H54 (cell line): Measurements from ENCODE around the gene RIC1.
"Not testable (repeated sequence)": the region's sequence is repeated elsewhere in the genome, so short reads cannot be mapped to it uniquely, and the experiment has no call there.

Experiments
- DNase-seq: peaks from one replicate; pipeline ENCODE4 v3.0.0; 2011; ENCODE audit warnings: low spot score, mixed read lengths; ENCODE audit not compliant: insufficient read length
- FAIRE-seq: peaks from 3 replicates; lab custom pipeline; 2011; peaks lifted over from hg19 to GRCh38; lab: Jason Lieb, UNC
- POLR2A ChIP-seq: IDR thresholded peaks from 2 replicates; pipeline ENCODE4 v1.6.1; 2011; ENCODE audit warnings: low read depth, mild to moderate bottlenecking, low read length

RIC1 gene

GRCh38 chr9:5631026-5631425 is 2.1 kb downstream of the RIC1 start:
- no peak for TF ChIP-seq POLR2A
- FAIRE-seq (peak; percentile 55), DNase-seq (no peak)

- FAIRE-seq (no peak), DNase-seq (no peak)
These were observed 3.6 kb downstream of the RIC1 start for GRCh38 chr9:5632540-5632939.

GRCh38 chr9:5633243-5633642 is 4.3 kb downstream of the RIC1 start:
- no peak for DNase-seq
- no peak for TF ChIP-seq POLR2A
- peak; percentile 95 for FAIRE-seq

More at GRCh38 chr9:5632540-5632939, 3.6 kb downstream of the RIC1 start:
- TF ChIP-seq POLR2A = no peak

GRCh38 chr9:5635390-5635789 is 6.5 kb downstream of the RIC1 start:
- FAIRE-seq = peak; percentile 41
- no peak for TF ChIP-seq POLR2A
- no peak for DNase-seq

DNA sequence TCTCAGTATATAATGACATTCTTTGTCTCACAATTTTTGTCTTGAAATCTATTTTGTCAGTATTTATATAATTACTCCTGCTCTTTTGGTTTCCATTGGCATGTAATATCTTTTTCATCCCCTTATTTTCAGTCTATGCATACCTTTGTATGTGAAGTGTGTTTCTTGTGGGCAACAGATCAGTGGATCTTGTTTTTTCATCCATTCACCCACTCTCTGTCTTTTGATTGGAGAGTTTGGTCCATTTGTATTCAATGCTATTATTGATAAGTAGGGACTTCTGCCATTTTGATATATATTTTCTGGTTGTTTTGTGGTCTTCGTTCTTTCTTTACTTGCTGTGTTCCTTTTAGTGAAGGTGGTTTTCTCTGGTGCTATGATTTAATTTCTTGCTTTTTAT is 10.9 kb downstream of the RIC1 start:
- no peak for TF ChIP-seq POLR2A
- DNase-seq (no peak), FAIRE-seq (no peak)

GRCh38 chr9:5642170-5642569 is 13.3 kb downstream of the RIC1 start:
- no peak for DNase-seq
- FAIRE-seq = no peak
- TF ChIP-seq POLR2A = no peak

DNA sequence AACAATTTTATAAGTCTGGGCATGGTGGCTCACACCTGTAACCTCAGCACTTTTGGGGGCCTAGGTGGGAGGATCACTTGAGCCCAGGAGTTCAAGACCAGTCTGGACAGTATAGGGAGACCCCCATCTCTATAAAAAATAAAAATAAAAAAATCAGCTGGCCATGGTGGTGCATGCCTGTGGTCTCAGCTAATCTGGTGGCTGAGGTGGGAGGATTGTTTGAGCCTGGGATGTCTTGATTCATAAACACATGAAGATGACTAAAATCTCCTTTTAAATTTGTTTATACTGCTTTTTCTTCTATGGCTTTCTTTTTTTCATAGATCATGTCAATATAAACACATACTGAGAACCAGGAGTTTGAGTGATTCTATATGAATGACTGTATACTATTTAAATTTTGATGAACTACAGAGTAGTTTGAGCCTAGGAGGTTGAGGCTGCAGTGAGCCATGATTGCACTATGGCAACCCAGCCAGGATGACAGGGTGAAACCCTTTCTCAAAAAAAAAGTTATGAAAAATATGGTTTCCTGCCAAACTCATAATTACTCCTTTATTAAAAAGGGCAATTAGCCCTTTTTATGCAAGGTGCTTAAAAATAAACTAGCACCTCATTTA is 14.2 kb downstream of the RIC1 start:
- FAIRE-seq (no peak), DNase-seq (no peak)
- no peak for TF ChIP-seq POLR2A

DNA sequence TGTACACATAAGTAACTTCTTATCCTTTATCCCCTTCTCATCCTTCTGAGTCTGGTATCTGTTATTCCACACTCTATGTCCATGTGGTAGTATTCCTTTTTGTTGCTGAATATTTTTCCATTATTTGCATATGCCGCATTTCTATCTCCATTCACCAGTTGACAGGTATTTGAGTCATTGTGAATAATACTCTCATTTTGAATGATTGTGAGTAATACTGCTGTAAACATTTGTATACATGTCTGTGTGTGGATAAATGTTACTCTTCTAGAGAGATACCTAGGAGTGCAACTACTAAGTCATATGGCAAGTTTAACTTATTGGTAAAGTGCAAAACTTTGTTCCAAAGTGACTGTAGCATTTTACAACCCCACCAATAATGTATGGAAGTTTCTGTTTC is 15.6 kb downstream of the RIC1 start:
- TF ChIP-seq POLR2A = no peak
- DNase-seq (no peak), FAIRE-seq (peak; percentile 84)

- no peak for DNase-seq
- TF ChIP-seq POLR2A = no peak
- no peak for FAIRE-seq
These were observed 17.2 kb downstream of the RIC1 start for GRCh38 chr9:5646116-5646515.

- FAIRE-seq (no peak), DNase-seq (no peak)
- TF ChIP-seq POLR2A = no peak
These were observed 21.6 kb downstream of the RIC1 start for GRCh38 chr9:5650356-5651105.

DNA sequence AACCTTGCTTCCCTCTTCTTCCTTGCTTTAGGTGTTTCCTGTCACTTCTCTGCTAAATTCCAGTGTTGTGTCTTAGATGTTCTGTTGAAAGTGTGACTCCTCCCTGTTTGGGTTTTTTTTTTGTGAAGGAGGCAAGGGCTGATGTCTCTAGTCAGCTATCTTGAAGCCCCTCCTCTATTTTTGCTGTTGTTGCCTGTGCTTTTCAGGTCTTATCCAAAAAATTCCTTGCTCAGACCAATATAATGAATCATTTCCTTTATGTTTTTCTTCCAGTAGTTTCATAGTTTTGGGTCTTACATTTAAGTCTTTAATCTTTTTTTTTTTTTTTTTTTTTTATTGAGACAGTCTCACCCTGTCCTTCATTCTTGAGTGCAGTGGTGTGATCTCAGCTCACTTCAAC is 22.3 kb downstream of the RIC1 start:
- TF ChIP-seq POLR2A = no peak
- FAIRE-seq (peak; percentile 65), DNase-seq (no peak)

GRCh38 chr9:5652821-5653220 is 23.9 kb downstream of the RIC1 start:
- peak; percentile 36 for FAIRE-seq
- no peak for DNase-seq
- TF ChIP-seq POLR2A = no peak

DNA sequence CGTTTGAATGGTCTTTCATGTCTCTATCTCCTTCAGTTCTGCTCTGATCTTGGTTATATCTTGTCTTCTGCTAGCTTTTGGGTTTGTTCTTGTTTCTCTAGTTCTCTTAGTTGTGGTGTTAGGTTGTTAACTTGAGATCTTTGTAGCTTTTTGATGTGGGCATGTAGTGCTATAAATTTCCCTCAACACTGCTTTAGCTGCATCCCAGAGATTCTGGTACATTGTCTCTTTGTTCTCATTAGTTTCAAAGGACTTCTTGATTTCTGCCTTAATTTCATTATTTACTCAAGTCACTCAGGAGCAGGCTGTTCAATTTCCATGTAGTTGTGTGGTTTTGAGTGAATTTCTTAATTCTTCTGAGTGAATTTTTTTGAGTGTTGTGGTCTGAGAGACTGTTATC is 33.9 kb downstream of the RIC1 start:
- not testable (repeated sequence) for FAIRE-seq, DNase-seq

GRCh38 chr9:5665059-5665458 is 36.2 kb downstream of the RIC1 start:
- TF ChIP-seq POLR2A = no peak
- FAIRE-seq (no peak), DNase-seq (no peak)

DNA sequence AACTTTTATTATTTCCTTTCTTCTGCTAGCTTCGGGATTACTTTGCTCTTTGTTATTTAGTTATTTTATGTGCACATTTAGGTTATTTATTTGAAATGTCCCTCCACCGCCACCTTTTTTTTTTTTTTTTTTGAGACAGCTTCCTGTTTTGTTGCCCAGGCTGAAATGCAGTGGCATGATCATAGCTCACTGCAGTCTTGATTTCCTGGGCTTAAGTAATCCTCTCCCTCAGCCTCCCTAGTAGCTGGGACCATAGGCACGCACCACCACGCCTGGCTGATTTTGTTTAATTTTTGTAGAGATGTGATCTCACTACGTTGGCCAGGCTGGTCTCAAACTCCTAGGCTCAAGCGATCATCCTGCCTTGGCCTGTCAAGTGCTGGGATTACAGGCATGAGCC is 38.5 kb downstream of the RIC1 start:
- no peak for DNase-seq
- no peak for TF ChIP-seq POLR2A
- FAIRE-seq = no peak
